Transverse colon (tissue), 3 donors: ENCODE measurements around the gene CAPN1.

Source experiments
- CTCF ChIP-seq, 5 experiments: fragments of 200-600 bp in 3 of 5; fragments of 450-650 bp in 2 of 5; sonication (generic) in 3 of 5; IDR thresholded peaks; 1 replicate in 2 of 5; 2 replicates in 3 of 5; pipeline ENCODE4 v1.5.1; 2016 to 2017; ENCODE audit warnings: antibody characterized with exemption in 5 of 5, inconsistent platforms in 3 of 5, mild to moderate bottlenecking in 2 of 5, moderate library complexity in 1 of 5
- EP300 ChIP-seq: sonication (generic); formaldehyde crosslinking; IDR thresholded peaks from one replicate; pipeline ENCODE4 v1.6.1; 2017; ENCODE audit warnings: antibody characterized with exemption, low read depth
- POLR2A ChIP-seq: fragments of 450-650 bp; IDR thresholded peaks from one replicate; pipeline ENCODE4 v1.6.1; 2016; ENCODE audit warnings: antibody characterized with exemption, mild to moderate bottlenecking, moderate library complexity

GRCh38 chr11:65209711-65210360, 28.1 kb downstream of the CAPN1 start:
- TF ChIP-seq CTCF (IDR thresholded peaks at IDR 0.05) (no peak), POLR2A (no peak), EP300 (no peak)
